HG03457 (cell line): ENCODE results near the gene NEB.
A peak's percentile ranks its signal among the peaks of the same experiment; 100 is the strongest.

Source experiments
- ATAC-seq: cut with Tn5 transposase; IDR thresholded peaks from one replicate; pipeline ENCODE4 v1.9.1; 2021; ENCODE audit warnings: moderate number of reproducible peaks; ENCODE audit not compliant: unreplicated experiment

Gene NEB

DNA sequence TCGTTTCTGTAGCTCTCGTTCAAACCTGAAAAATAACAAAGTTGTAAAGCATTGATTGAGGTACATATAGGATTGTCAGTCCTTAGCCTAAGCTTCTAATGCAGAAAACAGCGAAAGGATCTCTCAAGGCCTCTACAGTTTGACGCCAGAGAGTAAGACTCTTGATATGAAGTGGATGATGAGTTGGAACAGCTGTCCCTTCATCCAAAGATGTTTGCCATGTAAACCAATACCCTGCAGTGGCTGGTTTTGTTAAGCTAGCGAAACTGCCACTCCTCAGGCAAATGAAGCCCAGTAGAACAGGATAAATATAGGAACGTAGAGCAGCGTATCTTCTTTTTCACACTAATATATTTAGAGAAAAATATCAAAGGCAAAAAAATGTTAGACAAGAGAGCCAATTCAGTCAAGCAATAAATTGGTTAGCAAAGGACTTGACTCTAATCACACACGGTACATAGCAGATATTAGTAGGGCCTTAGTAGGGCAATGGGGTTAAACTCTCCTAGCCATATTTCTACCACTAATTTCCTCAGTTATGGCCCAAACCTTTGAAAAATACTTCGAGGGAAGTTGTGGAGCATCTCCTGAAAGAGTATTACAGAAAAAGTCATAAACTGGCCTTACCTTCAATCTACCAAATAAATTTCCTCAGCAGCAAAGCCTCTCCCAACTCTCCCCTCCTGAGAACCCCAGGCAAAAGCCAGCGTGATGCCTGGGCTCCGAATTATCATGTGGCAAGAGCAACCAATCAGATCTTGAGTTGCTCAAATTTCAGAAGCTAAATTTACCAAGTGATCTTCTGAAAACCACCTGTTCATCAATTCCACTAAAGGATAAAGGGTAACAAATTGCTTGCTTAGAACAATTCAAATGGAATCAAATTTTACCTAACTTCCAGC, at the start of gene NEB:
Gene NEB, minus strand, starts transcription at position 706 of the 902 bp plus-strand sequence. CDS start 1,320 bp downstream, outside the sequence.
- ATAC-seq = no peak

GRCh38 chr2:151783133-151783520, 48.9 kb upstream of the NEB start:
- ATAC-seq = no peak

DNA sequence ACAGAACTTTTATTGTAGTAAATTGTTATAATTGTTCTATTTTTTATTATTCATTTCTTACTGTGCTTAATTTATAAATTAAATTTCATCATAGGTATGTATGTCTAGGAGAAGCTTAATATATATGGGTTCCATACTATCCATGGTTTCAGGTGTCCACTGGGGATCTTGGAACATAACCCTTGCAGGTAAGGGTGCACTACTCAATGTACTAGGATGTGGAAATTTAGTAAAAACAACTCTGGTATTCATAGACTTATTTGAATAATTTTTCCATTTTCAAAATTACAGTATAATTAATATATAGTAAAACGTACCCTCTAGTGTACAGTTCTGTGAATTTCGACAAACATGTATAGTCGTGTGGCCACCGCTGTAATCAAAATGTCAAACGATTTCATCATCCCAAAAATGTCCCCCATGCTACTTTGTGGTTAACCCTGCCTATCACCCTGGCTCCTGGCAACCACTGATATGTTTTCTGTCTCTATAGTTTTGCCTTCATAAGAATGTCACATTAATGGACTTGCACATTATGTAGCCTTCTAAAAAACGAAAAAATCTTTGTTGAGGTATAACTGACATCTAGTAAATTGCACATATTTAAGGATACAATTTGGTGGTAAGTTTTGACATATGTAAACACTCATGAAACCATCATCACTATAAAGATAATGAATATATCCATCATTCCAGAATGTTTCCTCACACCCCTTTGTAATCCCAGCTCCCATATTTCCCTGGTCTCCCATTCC, 48.3 kb upstream of the NEB start:
- ATAC-seq = no peak

GRCh38 chr2:151781642-151782041, 47.4 kb upstream of the NEB start:
- no peak for ATAC-seq

GRCh38 chr2:151780938-151781337, 46.7 kb upstream of the NEB start:
- ATAC-seq = no peak

GRCh38 chr2:151777935-151778334, 43.7 kb upstream of the NEB start:
- ATAC-seq = no peak

GRCh38 chr2:151777487-151777886, 43.2 kb upstream of the NEB start:
- no peak for ATAC-seq

- no peak for ATAC-seq
Measured at GRCh38 chr2:151776367-151776766, 42.1 kb upstream of the NEB start.

- no peak for ATAC-seq
Measured at GRCh38 chr2:151775057-151775740, 40.9 kb upstream of the NEB start.

DNA sequence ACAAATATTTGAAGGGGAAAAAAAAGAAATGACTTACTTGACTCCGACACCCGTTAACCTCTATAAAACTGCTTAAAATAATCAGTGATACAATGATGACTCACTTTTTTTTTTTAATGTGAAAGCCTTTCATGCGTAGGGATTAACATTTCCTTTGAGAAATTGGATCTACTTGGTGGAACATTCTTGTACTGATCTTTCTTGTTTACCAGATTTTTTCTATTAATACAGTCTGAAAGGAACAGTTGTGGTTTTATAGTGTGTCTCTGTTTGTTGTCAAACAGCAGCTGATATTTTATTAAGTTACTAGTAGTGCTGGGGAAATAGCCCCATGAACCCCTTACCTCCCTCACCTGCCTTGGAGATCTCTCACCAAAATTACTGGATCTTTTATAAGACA, 40.2 kb upstream of the NEB start:
- ATAC-seq = no peak

DNA sequence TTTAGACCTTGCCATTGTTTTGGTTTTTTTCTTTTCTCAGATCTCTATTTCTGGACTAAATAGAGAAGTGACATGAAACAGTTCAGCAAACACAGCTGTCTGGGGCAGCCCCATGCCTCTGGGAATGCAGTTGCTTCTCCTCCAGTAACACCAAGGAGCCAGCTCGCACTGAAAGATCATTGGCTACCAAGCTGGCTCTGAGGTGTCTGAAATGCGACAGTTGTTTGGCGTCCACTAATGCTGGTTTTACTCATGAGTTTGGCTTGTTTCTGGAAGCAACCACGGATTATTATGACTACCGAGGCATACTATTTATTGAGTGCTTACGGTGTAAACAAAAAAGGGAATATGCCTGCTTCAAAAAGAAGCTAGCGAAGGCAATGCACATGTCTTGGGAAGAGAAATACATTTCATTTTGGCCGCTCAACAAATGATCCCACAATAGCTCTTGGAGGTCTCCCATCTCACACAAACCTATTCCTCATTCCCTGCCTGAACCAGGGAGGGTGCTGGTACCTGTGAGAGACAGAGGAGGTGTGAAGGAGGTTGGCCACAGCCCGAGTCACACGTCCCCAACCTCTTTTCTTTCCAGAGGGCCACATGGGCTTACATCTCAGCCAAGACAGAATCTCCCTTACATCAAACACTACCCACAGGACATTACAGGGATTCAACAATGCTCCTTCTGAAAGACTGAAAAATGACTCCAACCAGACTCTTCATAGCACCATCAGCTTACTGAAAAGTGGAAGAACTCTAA, 37.5 kb upstream of the NEB start:
- ATAC-seq = peak; percentile 96

- peak; percentile 24 for ATAC-seq
Measured at GRCh38 chr2:151770995-151771394, 36.7 kb upstream of the NEB start.

DNA sequence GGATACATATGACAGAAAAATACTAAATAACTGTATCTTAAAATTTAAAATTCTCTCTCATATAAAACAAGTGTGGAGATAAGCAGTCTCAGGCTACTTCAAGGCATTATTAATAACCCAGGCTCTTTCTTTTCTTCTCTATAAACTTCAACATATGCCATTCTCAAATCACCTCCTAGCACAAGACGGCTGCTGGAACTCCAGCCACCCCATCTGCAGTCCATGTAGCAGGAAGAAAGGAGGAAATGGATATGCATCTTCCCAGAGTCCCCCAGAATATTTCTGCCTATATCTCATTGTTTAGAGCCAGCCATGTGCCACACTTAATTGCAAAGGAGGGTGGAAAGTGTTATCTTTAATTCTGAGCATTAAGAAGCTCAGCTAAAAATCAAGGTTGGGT, 35.3 kb upstream of the NEB start:
- ATAC-seq = no peak

GRCh38 chr2:151767536-151767935, 33.3 kb upstream of the NEB start:
- no peak for ATAC-seq

DNA sequence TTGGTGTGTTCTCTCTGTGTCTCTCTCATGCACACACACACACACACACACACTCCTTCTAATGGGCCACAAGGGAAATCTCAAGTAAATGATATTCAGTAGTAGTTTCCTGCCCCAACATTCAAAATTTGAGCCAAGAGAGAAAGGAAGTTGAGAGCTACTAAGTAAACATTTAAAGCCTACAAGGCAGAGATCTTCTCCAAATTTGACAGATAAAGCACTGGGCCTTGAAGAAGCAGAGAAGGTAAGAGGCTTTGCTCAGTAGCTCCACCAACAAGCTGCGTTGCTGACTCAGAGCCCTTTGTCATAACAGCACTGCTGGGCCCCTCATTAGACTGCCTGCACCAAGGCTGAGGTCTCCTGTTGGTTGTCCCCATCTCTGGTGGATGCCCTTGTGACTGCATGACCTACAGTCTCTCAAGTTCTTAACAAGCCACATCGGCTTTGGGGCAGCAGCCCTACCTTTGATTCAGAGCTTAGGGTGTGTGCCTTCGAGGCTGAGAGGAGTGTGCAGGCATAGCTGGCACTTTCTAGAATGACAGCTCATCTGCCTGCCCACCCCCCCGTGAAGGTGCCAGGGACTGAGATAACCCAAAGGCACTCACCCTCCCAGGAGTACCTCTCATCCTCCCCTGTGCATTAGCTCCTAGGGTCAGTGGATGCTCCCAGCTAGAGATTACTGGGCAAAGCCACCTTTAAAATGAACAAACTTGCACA, 32.3 kb upstream of the NEB start:
- peak; percentile 32 for ATAC-seq

- ATAC-seq = no peak
Measured at GRCh38 chr2:151765760-151766410, 31.6 kb upstream of the NEB start.

DNA sequence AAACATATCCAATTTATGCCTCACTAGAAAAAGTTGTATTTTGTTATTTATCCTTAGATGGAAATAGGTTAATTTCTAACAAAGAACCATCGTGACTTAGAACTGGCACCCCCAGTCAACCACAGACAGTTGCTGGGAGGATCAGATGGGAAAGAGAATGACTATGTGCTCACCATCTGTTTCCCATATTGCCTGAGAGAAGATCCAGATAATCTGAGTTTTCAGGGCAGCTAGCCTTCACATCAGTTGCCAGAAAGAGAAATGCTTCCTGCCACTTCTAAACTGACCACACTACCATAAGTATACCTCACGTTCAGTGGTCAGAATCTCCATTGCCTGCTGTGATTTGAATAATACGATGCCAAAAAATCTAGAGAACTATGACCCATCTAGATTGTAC, 28.4 kb upstream of the NEB start:
- no peak for ATAC-seq

- ATAC-seq = no peak
Measured at GRCh38 chr2:151761687-151762086, 27.4 kb upstream of the NEB start.

DNA sequence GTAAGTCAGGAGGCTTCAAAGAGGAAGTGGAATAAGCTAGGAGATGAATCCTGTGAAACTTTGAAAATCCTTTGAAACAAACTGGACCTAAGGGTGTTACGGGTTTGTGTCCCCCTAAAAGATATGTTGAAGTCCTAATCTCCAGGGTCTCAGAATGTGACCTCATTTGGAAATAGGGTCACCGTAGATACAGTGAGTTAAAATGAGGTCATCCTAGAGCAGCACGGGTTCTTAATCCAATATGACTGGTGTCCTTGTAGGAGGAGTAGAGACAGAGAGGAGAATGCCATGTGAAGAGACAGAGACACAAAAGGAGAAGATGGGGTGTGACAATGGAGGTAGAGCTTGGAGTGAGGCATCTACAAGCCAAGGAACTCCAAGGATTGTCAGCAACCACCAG, 26.9 kb upstream of the NEB start:
- no peak for ATAC-seq
